GM19455 (cell line): ENCODE data around the gene CSF2.

ENCODE experiments used
- ATAC-seq: cut with Tn5 transposase; IDR thresholded peaks from one replicate; pipeline ENCODE4 v1.9.1; 2021; ENCODE audit not compliant: unreplicated experiment

Gene CSF2

GRCh38 chr5:132067941-132068808, 5.4 kb upstream of the CSF2 start:
- ATAC-seq, result no peak

- ATAC-seq, result no peak
These were observed 4.0 kb upstream of the CSF2 start for GRCh38 chr5:132069561-132069960.

GRCh38 chr5:132069994-132070393, 3.6 kb upstream of the CSF2 start:
- ATAC-seq, result no peak

GRCh38 chr5:132070460-132071337, 2.9 kb upstream of the CSF2 start:
- no peak for ATAC-seq

- no peak for ATAC-seq
These were observed 2.3 kb upstream of the CSF2 start for GRCh38 chr5:132071338-132071707.

- no peak for ATAC-seq
These were observed 1.5 kb upstream of the CSF2 start for GRCh38 chr5:132072070-132072469.

GRCh38 chr5:132072528-132072927, 1.1 kb upstream of the CSF2 start:
- no peak for ATAC-seq

GRCh38 chr5:132074091-132074771, 642 bp downstream of the CSF2 start:
- no peak for ATAC-seq

GRCh38 chr5:132074772-132075718, 1.5 kb downstream of the CSF2 start:
- no peak for ATAC-seq

GRCh38 chr5:132075719-132076077, 2.1 kb downstream of the CSF2 start:
- no peak for ATAC-seq

- no peak for ATAC-seq
These were observed 2.7 kb downstream of the CSF2 start for GRCh38 chr5:132076202-132076830.

GRCh38 chr5:132076983-132077382, 3.4 kb downstream of the CSF2 start:
- no peak for ATAC-seq

- no peak for ATAC-seq
These were observed 5.5 kb downstream of the CSF2 start for GRCh38 chr5:132079081-132079480.

GRCh38 chr5:132079619-132080018, 6.0 kb downstream of the CSF2 start:
- no peak for ATAC-seq

GRCh38 chr5:132080595-132080994, 7.0 kb downstream of the CSF2 start:
- ATAC-seq, result no peak

- ATAC-seq, result no peak
These were observed 7.9 kb downstream of the CSF2 start for GRCh38 chr5:132081458-132081857.

GRCh38 chr5:132082329-132083023, 8.9 kb downstream of the CSF2 start:
- no peak for ATAC-seq

GRCh38 chr5:132083071-132083678, 9.6 kb downstream of the CSF2 start:
- ATAC-seq, result no peak

- no peak for ATAC-seq
These were observed 12.1 kb downstream of the CSF2 start for GRCh38 chr5:132085686-132086085.
